ENCODE measurements around the gene ITIH3.

Gene ITIH3

GRCh38 chr3:52794612-52795099 lies at the start of gene ITIH3:
TSS of gene ITIH3 (plus strand) at chr3:52794796. CDS start at chr3:52794804, 8 bp downstream.
- Histone ChIP-seq H3K27ac (ENCODE audit: low read length) (no peak within 1 kb of the TSS), H3K4me3 (ENCODE audit: low read length) (no peak within 1 kb of the TSS), H3K9ac (ENCODE audit: low read length) (no peak within 1 kb of the TSS), H3K36me3 (ENCODE audit: control insufficient read depth, low read depth, low read length) (no peaks in the 10 kb centered on the region), H3K9me3 (ENCODE audit: control insufficient read depth, low read depth, low read length) (no peaks in the 10 kb centered on the region), H3K27me3 (ENCODE audit: control insufficient read depth, insufficient read depth, low read length) (no peaks in the 10 kb centered on the region), H3K4me1 (ENCODE audit: control insufficient read depth, low read depth, low read length) (no peaks in the 10 kb centered on the region)

GRCh38 chr3:52752045-52752660 lies 42.4 kb upstream of the ITIH3 start:
- peaks cover 45% of the 10 kb centered on the region for H3K36me3 ChIP-seq (ENCODE audit: control insufficient read depth, low read depth, low read length)
- no peak overlapping the region for H3K9ac ChIP-seq (ENCODE audit: low read length)
- no peak overlapping the region for H3K27ac ChIP-seq (ENCODE audit: low read length)
- no peak overlapping the region for H3K4me3 ChIP-seq (ENCODE audit: low read length)
- H3K4me1 ChIP-seq (ENCODE audit: control insufficient read depth, low read depth, low read length), result no peaks in the 10 kb centered on the region
- no peaks in the 10 kb centered on the region for H3K9me3 ChIP-seq (ENCODE audit: control insufficient read depth, low read depth, low read length)
- H3K27me3 ChIP-seq (ENCODE audit: control insufficient read depth, insufficient read depth, low read length), result no peaks in the 10 kb centered on the region

- Histone ChIP-seq H3K27me3 (ENCODE audit: control insufficient read depth, insufficient read depth, low read length) (no peaks in the 10 kb centered on the region), H3K36me3 (ENCODE audit: control insufficient read depth, low read depth, low read length) (peaks cover 39% of the 10 kb centered on the region), H3K9ac (ENCODE audit: low read length) (no peak overlapping the region), H3K4me3 (ENCODE audit: low read length) (no peak overlapping the region), H3K27ac (ENCODE audit: low read length) (no peak overlapping the region), H3K9me3 (ENCODE audit: control insufficient read depth, low read depth, low read length) (no peaks in the 10 kb centered on the region), H3K4me1 (ENCODE audit: control insufficient read depth, low read depth, low read length) (no peaks in the 10 kb centered on the region)
Measured at GRCh38 chr3:52754373-52754772, 40.2 kb upstream of the ITIH3 start.

- H3K9me3 ChIP-seq (ENCODE audit: control insufficient read depth, low read depth, low read length), result no peaks in the 10 kb centered on the region
- no peak overlapping the region for H3K4me3 ChIP-seq (ENCODE audit: low read length)
- H3K9ac ChIP-seq (ENCODE audit: low read length), result no peak overlapping the region
- no peak overlapping the region for H3K27ac ChIP-seq (ENCODE audit: low read length)
- H3K27me3 ChIP-seq (ENCODE audit: control insufficient read depth, insufficient read depth, low read length), result no peaks in the 10 kb centered on the region
- H3K4me1 ChIP-seq (ENCODE audit: control insufficient read depth, low read depth, low read length), result no peaks in the 10 kb centered on the region
- peaks cover 39% of the 10 kb centered on the region for H3K36me3 ChIP-seq (ENCODE audit: control insufficient read depth, low read depth, low read length)
Measured at GRCh38 chr3:52756141-52756540, 38.5 kb upstream of the ITIH3 start.

GRCh38 chr3:52763466-52763865 lies 31.1 kb upstream of the ITIH3 start:
- Histone ChIP-seq H3K9me3 (ENCODE audit: control insufficient read depth, low read depth, low read length) (no peaks in the 10 kb centered on the region), H3K4me1 (ENCODE audit: control insufficient read depth, low read depth, low read length) (no peaks in the 10 kb centered on the region), H3K27ac (ENCODE audit: low read length) (no peak overlapping the region), H3K27me3 (ENCODE audit: control insufficient read depth, insufficient read depth, low read length) (no peaks in the 10 kb centered on the region), H3K9ac (ENCODE audit: low read length) (no peak overlapping the region), H3K4me3 (ENCODE audit: low read length) (no peak overlapping the region), H3K36me3 (ENCODE audit: control insufficient read depth, low read depth, low read length) (peaks cover 75% of the 10 kb centered on the region)

- Histone ChIP-seq H3K27me3 (ENCODE audit: control insufficient read depth, insufficient read depth, low read length) (no peaks in the 10 kb centered on the region), H3K4me1 (ENCODE audit: control insufficient read depth, low read depth, low read length) (peaks cover 3% of the 10 kb centered on the region), H3K9ac (ENCODE audit: low read length) (peak overlapping the region; percentile 84), H3K4me3 (ENCODE audit: low read length) (peak overlapping the region; percentile 79), H3K36me3 (ENCODE audit: control insufficient read depth, low read depth, low read length) (peaks cover 23% of the 10 kb centered on the region), H3K9me3 (ENCODE audit: control insufficient read depth, low read depth, low read length) (no peaks in the 10 kb centered on the region), H3K27ac (ENCODE audit: low read length) (peak overlapping the region; percentile 26)
Measured at GRCh38 chr3:52769786-52770455, 24.7 kb upstream of the ITIH3 start.

GRCh38 chr3:52770496-52771333 lies 23.9 kb upstream of the ITIH3 start, which contains the start of gene NEK4:
TSS of gene NEK4 (minus strand) at chr3:52770940. CDS start at chr3:52770746, 194 bp downstream.
- peaks cover 3% of the 10 kb centered on the region for H3K4me1 ChIP-seq (ENCODE audit: control insufficient read depth, low read depth, low read length)
- peak within 1 kb of the TSS; percentile 75 for H3K27ac ChIP-seq (ENCODE audit: low read length)
- peaks cover 17% of the 10 kb centered on the region for H3K36me3 ChIP-seq (ENCODE audit: control insufficient read depth, low read depth, low read length)
- peak within 1 kb of the TSS; percentile 84 for H3K9ac ChIP-seq (ENCODE audit: low read length)
- peak within 1 kb of the TSS; percentile 79 for H3K4me3 ChIP-seq (ENCODE audit: low read length)
- H3K9me3 ChIP-seq (ENCODE audit: control insufficient read depth, low read depth, low read length), result no peaks in the 10 kb centered on the region
- H3K27me3 ChIP-seq (ENCODE audit: control insufficient read depth, insufficient read depth, low read length), result no peaks in the 10 kb centered on the region

GRCh38 chr3:52771334-52771681 lies 23.3 kb upstream of the ITIH3 start:
- Histone ChIP-seq H3K4me3 (ENCODE audit: low read length) (peak overlapping the region; percentile 79), H3K4me1 (ENCODE audit: control insufficient read depth, low read depth, low read length) (peaks cover 3% of the 10 kb centered on the region), H3K27me3 (ENCODE audit: control insufficient read depth, insufficient read depth, low read length) (no peaks in the 10 kb centered on the region), H3K9ac (ENCODE audit: low read length) (peak overlapping the region; percentile 84), H3K27ac (ENCODE audit: low read length) (peak overlapping the region; percentile 75), H3K9me3 (ENCODE audit: control insufficient read depth, low read depth, low read length) (no peaks in the 10 kb centered on the region), H3K36me3 (ENCODE audit: control insufficient read depth, low read depth, low read length) (peaks cover 11% of the 10 kb centered on the region)

- Histone ChIP-seq H3K36me3 (ENCODE audit: control insufficient read depth, low read depth, low read length) (peaks cover 10% of the 10 kb centered on the region), H3K27ac (ENCODE audit: low read length) (no peak overlapping the region), H3K27me3 (ENCODE audit: control insufficient read depth, insufficient read depth, low read length) (no peaks in the 10 kb centered on the region), H3K9ac (ENCODE audit: low read length) (no peak overlapping the region), H3K4me1 (ENCODE audit: control insufficient read depth, low read depth, low read length) (peaks cover 3% of the 10 kb centered on the region), H3K9me3 (ENCODE audit: control insufficient read depth, low read depth, low read length) (no peaks in the 10 kb centered on the region), H3K4me3 (ENCODE audit: low read length) (no peak overlapping the region)
Measured at GRCh38 chr3:52771702-52772101, 22.9 kb upstream of the ITIH3 start.

GRCh38 chr3:52773361-52774065 lies 21.1 kb upstream of the ITIH3 start:
- H3K4me3 ChIP-seq (ENCODE audit: low read length), result no peak overlapping the region
- no peak overlapping the region for H3K27ac ChIP-seq (ENCODE audit: low read length)
- peaks cover 3% of the 10 kb centered on the region for H3K4me1 ChIP-seq (ENCODE audit: control insufficient read depth, low read depth, low read length)

More at GRCh38 chr3:52773361-52774065, 21.1 kb upstream of the ITIH3 start:
- Histone ChIP-seq H3K9me3 (ENCODE audit: control insufficient read depth, low read depth, low read length) (no peaks in the 10 kb centered on the region), H3K36me3 (ENCODE audit: control insufficient read depth, low read depth, low read length) (peaks cover under 1% of the 10 kb centered on the region), H3K9ac (ENCODE audit: low read length) (no peak overlapping the region), H3K27me3 (ENCODE audit: control insufficient read depth, insufficient read depth, low read length) (no peaks in the 10 kb centered on the region)

Data from iPS-18a (cell line).